Measurements from ENCODE around the gene B4GALNT4. TPM values are rescaled to one million over a fixed set of nuclear protein-coding genes. Genes with fewer than 3 reads are reported as not detected.

The B4GALNT4 gene
- total and polyA plus RNA-seq, 2 of the 8 experiments (the other 6 are each of a cell fraction or from before 2014, with no cell fraction given): 40.9 to 76.3 TPM

DNA sequence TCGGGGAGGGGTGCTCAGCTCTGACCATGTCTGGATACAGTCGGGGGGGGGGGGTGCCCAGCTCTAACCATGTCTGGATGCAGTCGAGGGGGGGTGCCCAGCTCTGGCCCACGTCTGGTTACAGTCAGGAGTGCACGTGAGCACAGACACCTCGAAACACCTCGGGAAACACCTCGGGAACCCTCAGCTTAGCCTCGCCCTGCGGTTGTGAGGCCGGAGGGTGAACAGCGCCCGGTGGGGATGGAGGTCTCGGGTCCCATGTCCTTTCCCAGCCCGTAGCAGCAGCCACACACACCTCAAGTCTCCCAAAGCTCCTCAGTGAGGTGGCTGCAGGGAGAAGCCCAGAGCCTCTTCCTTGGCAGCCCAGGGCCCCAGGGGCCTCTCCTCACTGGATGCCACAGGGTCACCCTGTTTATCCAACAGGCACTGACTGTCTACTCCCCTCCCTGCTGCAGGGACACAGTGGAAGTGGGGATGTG is 43.4 kb downstream of the B4GALNT4 start:
- Histone ChIP-seq H3K23ac (ENCODE audit: insufficient read length) (no peak overlapping the region), H4K91ac (replicated peaks; ENCODE audit: insufficient read length, low read length) (no peak overlapping the region), H2BK20ac (ENCODE audit: low read length) (no peak overlapping the region), H2BK120ac (replicated peaks; ENCODE audit: low read depth, low read length) (no peak overlapping the region), H4K20me1 (replicated peaks in 1 of 2; ENCODE audit: control insufficient read depth in 1 of 2, insufficient read depth in 2 of 2, low read length in 2 of 2) (peaks cover 13 to 19% of the 10 kb centered on the region in 2 experiments), H2AFZ (ENCODE audit: low read length) (no peak overlapping the region), H3K36me3 (ENCODE audit: control insufficient read depth in 2 of 4, insufficient read depth in 4 of 4, low read length in 3 of 4) (no peaks in the 10 kb centered on the region), H3K27ac (ENCODE audit: low read depth, low read length) (no peak overlapping the region), H3K79me2 (ENCODE audit: control insufficient read depth in 1 of 2, insufficient read depth in 2 of 2, low read length in 2 of 2) (peaks cover 0 to 19% of the 10 kb centered on the region in 2 experiments; a peak in 1 of 4 replicates), H3K27me3 (replicated peaks in 1 of 4; ENCODE audit: control insufficient read depth in 3 of 4, extremely low read depth in 1 of 4, insufficient read depth in 3 of 4, low read length in 3 of 4) (peaks cover 0 to 12% (median 3%) of the 10 kb centered on the region in 4 experiments; a peak in 5 of 7 replicates), H3K9ac (replicated peaks in 1 of 4; ENCODE audit: extremely low read depth in 1 of 4, low read depth in 3 of 4, low read length in 3 of 4) (no peak overlapping the region), H2BK15ac (ENCODE audit: low read length) (no peak overlapping the region), H2BK5ac (ENCODE audit: low read depth, low read length) (no peak overlapping the region), H2AK5ac (ENCODE audit: low read depth, low read length) (no peak overlapping the region), H3K4me1 (replicated peaks in 1 of 4; ENCODE audit: control insufficient read depth in 3 of 4, insufficient read depth in 4 of 4, low read length in 3 of 4) (peaks cover 0 to 23% (median 14%) of the 10 kb centered on the region in 4 experiments; a peak in 6 of 7 replicates), H2BK12ac (ENCODE audit: low read depth, low read length) (no peak overlapping the region), H3K56ac (replicated peaks; ENCODE audit: insufficient read length, low read depth, low read length) (no peak overlapping the region), H3K4me3 (ENCODE audit: extremely low read depth in 1 of 4, insufficient read depth in 2 of 4, low read depth in 3 of 4, low read length in 4 of 4) (no peak overlapping the region), H4K8ac (ENCODE audit: extremely low read depth, insufficient read depth, low read length) (no peak overlapping the region), H3K23me2 (ENCODE audit: low read depth, low read length) (peaks cover 9% of the 10 kb centered on the region; the same call in 1 of the 2 replicates), H3K4ac (replicated peaks; ENCODE audit: insufficient read length, low read depth, low read length) (no peak overlapping the region), H3K18ac (ENCODE audit: extremely low read depth, low read length) (no peak overlapping the region), H3K9me3 (ENCODE audit: insufficient read depth in 2 of 2, low read depth in 1 of 2, low read length in 1 of 2) (no peaks in the 10 kb centered on the region), H3K14ac (ENCODE audit: insufficient read length) (no peak overlapping the region), H3K4me2 (ENCODE audit: insufficient read depth in 1 of 2, low read depth in 2 of 2, low read length in 2 of 2) (no peak overlapping the region), H4K5ac (ENCODE audit: insufficient read length, low read depth, low read length) (no peak overlapping the region), H3K79me1 (ENCODE audit: low read depth, low read length) (peaks cover 8% of the 10 kb centered on the region)
- no peak for DNase-seq (ENCODE audit: low read depth in 1 of 2, low spot score in 2 of 2)
- POLR2A ChIA-PET (ENCODE audit: partially characterized antibody): interaction anchor here (0.6 to 1.4 kb wide), 7 partner anchors 11 to 73 kb away, joined by 3 to 5 read pairs (median 3); no protein-coding TSS in a partner anchor
- 95% methylated on average over 12 of the region's 15 CpGs; no CpG with 5 or more reads in 1 of the 2 experiments for WGBS, 2 experiments (ENCODE audit: extremely low coverage in 1 of 2, insufficient coverage in 1 of 2, insufficient read length in 1 of 2, insufficient replicate concordance in 2 of 2, low coverage in 1 of 2, low lambda C conversion rate in 2 of 2, missing lambda C conversion rate in 1 of 2)
- CTCF ChIA-PET (ENCODE audit: partially characterized antibody): no interaction called here
- no peak for FAIRE-seq
- TF ChIP-seq CHD2 (IDR thresholded peaks at IDR 0.05; ENCODE audit: low read length) (no peak), ZNF274 (IDR thresholded peaks at IDR 0.05; ENCODE audit: borderline replicate concordance, extremely low read depth, low read length) (no peak), EP300 (IDR thresholded peaks at IDR 0.05; ENCODE audit: borderline replicate concordance in 1 of 2, low read depth in 2 of 2, low read length in 2 of 2) (no peak), NRF1 (IDR thresholded peaks at IDR 0.05; ENCODE audit: low read depth, low read length) (no peak), ASH2L (IDR thresholded peaks at IDR 0.05; ENCODE audit: low read length) (no peak), KDM1A (IDR thresholded peaks at IDR 0.05; ENCODE audit: borderline replicate concordance, low read length) (no peak), CREB1 (IDR thresholded peaks at IDR 0.05) (no peak), POLR2AphosphoS5 (IDR thresholded peaks at IDR 0.05; ENCODE audit: low read depth, low read length) (no peak)
- TF ChIP-seq, protein P1, sequence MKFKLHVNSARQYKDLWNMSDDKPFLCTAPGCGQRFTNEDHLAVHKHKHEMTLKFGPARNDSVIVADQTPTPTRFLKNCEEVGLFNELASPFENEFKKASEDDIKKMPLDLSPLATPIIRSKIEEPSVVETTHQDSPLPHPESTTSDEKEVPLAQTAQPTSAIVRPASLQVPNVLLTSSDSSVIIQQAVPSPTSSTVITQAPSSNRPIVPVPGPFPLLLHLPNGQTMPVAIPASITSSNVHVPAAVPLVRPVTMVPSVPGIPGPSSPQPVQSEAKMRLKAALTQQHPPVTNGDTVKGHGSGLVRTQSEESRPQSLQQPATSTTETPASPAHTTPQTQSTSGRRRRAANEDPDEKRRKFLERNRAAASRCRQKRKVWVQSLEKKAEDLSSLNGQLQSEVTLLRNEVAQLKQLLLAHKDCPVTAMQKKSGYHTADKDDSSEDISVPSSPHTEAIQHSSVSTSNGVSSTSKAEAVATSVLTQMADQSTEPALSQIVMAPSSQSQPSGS (IDR thresholded peaks at IDR 0.05; ENCODE audit: low read length): no peak
- TF ChIP-seq, protein P2, sequence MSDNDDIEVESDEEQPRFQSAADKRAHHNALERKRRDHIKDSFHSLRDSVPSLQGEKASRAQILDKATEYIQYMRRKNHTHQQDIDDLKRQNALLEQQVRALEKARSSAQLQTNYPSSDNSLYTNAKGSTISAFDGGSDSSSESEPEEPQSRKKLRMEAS (IDR thresholded peaks at IDR 0.05): no peak
- TF ChIP-seq, protein P3, sequence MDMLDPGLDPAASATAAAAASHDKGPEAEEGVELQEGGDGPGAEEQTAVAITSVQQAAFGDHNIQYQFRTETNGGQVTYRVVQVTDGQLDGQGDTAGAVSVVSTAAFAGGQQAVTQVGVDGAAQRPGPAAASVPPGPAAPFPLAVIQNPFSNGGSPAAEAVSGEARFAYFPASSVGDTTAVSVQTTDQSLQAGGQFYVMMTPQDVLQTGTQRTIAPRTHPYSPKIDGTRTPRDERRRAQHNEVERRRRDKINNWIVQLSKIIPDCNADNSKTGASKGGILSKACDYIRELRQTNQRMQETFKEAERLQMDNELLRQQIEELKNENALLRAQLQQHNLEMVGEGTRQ (IDR thresholded peaks at IDR 0.05; ENCODE audit: low read length): no peak

Data from H1 (cell line).